SH-SY5Y (cell line): ENCODE measurements around the gene MBD1.

Experiments
- GATA2 ChIP-seq: IDR thresholded peaks from 2 replicates; pipeline ENCODE4 v1.6.1; 2011; ENCODE audit warnings: mild to moderate bottlenecking, low read depth, low read length
- GATA3 ChIP-seq: IDR thresholded peaks from 2 replicates; pipeline ENCODE4 v1.6.1; 2011; ENCODE audit warnings: low read depth, mild to moderate bottlenecking, low read length, moderate library complexity

- TF ChIP-seq GATA2 (no peak), GATA3 (no peak)
Measured at GRCh38 chr18:50262977-50263376, 18.3 kb downstream of the MBD1 start.
